ENCODE results near the gene IL17RA. TPM values are rescaled to one million over a fixed set of nuclear protein-coding genes. Genes with fewer than 3 reads are reported as not detected.

Gene IL17RA
- total RNA-seq, 1 experiment from 2014 or later, result 12.1 TPM

- peak; percentile 94 for DNase-seq (ENCODE audit: low spot score)
- H3K27ac ChIP-seq (ENCODE audit: low read depth, low read length, poor library complexity, severe bottlenecking), result peak within 1 kb of the TSS; percentile 93
- H3K9me3 ChIP-seq (ENCODE audit: low read depth, low read length, poor library complexity, severe bottlenecking), result no peaks in the 10 kb centered on the region
- H3K36me3 ChIP-seq (ENCODE audit: insufficient read depth, low read length, poor library complexity, severe bottlenecking), result peaks cover 4% of the 10 kb centered on the region
- BruUV-seq (replicated peaks), result no TSS peak
- H3K27me3 ChIP-seq (replicated peaks; ENCODE audit: insufficient read depth, low read depth, low read length, poor library complexity), result no peaks in the 10 kb centered on the region
- POLR2A ChIA-PET (ENCODE audit: low non-redundant PET), result interaction anchor here (0.6 kb wide), 1 partner anchor 187 kb away, joined by 4 read pairs; no protein-coding TSS in a partner anchor
- peak within 1 kb of the TSS; percentile 84 for H3K4me3 ChIP-seq (ENCODE audit: low read depth, low read length, poor library complexity, severe bottlenecking)
- CTCF ChIA-PET, result interaction anchor here (0.6 to 0.7 kb wide), 2 partner anchors 13 to 243 kb away, joined by 3 read pairs; no protein-coding TSS in a partner anchor
- H3K4me1 ChIP-seq (ENCODE audit: insufficient read depth, low read length, poor library complexity, severe bottlenecking), result peaks cover 5% of the 10 kb centered on the region
- no peak for TF ChIP-seq CTCF (conservative IDR thresholded peaks at IDR 0.05; ENCODE audit: low read depth, low read length)
- TF ChIP-seq EZH2 (IDR thresholded peaks at IDR 0.05; ENCODE audit: borderline replicate concordance, low read depth, low read length, poor library complexity, severe bottlenecking), result no peak
- intact Hi-C loops (cut with micrococcal nuclease; ENCODE audit: unreplicated experiment), result no loop called here
Observed at GRCh38 chr22:17158568-17159503, 74.0 kb downstream of the IL17RA start, which contains the start of gene HDHD5. TSS of gene HDHD5 (minus strand) at chr22:17159277. CDS start at chr22:17159251, 26 bp downstream.

GRCh38 chr22:17159504-17159951 is 74.7 kb downstream of the IL17RA start:
- CTCF ChIA-PET, result interaction anchor here (0.7 to 1.4 kb wide), 3 partner anchors 12 to 342 kb away, joined by 3 to 7 read pairs (median 4); no protein-coding TSS in a partner anchor
- Histone ChIP-seq H3K27ac (ENCODE audit: low read depth, low read length, poor library complexity, severe bottlenecking) (peak overlapping the region; percentile 93), H3K4me3 (ENCODE audit: low read depth, low read length, poor library complexity, severe bottlenecking) (peak overlapping the region; percentile 84), H3K27me3 (replicated peaks; ENCODE audit: insufficient read depth, low read depth, low read length, poor library complexity) (no peaks in the 10 kb centered on the region), H3K4me1 (ENCODE audit: insufficient read depth, low read length, poor library complexity, severe bottlenecking) (peaks cover 5% of the 10 kb centered on the region), H3K9me3 (ENCODE audit: low read depth, low read length, poor library complexity, severe bottlenecking) (no peaks in the 10 kb centered on the region), H3K36me3 (ENCODE audit: insufficient read depth, low read length, poor library complexity, severe bottlenecking) (peaks cover 4% of the 10 kb centered on the region)
- intact Hi-C loops (cut with micrococcal nuclease; ENCODE audit: unreplicated experiment), result no loop called here
- TF ChIP-seq CTCF (conservative IDR thresholded peaks at IDR 0.05; ENCODE audit: low read depth, low read length) (no peak), EZH2 (IDR thresholded peaks at IDR 0.05; ENCODE audit: borderline replicate concordance, low read depth, low read length, poor library complexity, severe bottlenecking) (no peak)
- DNase-seq (ENCODE audit: low spot score), result peak; percentile 66
- BruUV-seq (replicated peaks), result no TSS peak
- POLR2A ChIA-PET (ENCODE audit: low non-redundant PET), result no interaction called here

GRCh38 chr22:17161991-17162390 is 77.2 kb downstream of the IL17RA start:
- H3K4me3 ChIP-seq (ENCODE audit: low read depth, low read length, poor library complexity, severe bottlenecking), result no peak overlapping the region
- intact Hi-C loops (cut with micrococcal nuclease; ENCODE audit: unreplicated experiment), result no loop called here
- TF ChIP-seq CTCF (conservative IDR thresholded peaks at IDR 0.05; ENCODE audit: low read depth, low read length) (no peak), EZH2 (IDR thresholded peaks at IDR 0.05; ENCODE audit: borderline replicate concordance, low read depth, low read length, poor library complexity, severe bottlenecking) (no peak)
- H3K36me3 ChIP-seq (ENCODE audit: insufficient read depth, low read length, poor library complexity, severe bottlenecking), result peaks cover 4% of the 10 kb centered on the region
- H3K9me3 ChIP-seq (ENCODE audit: low read depth, low read length, poor library complexity, severe bottlenecking), result no peaks in the 10 kb centered on the region
- H3K27me3 ChIP-seq (replicated peaks; ENCODE audit: insufficient read depth, low read depth, low read length, poor library complexity), result no peaks in the 10 kb centered on the region
- POLR2A ChIA-PET (ENCODE audit: low non-redundant PET), result no interaction called here
- BruUV-seq (replicated peaks), result TSS peak; percentile 2
- H3K27ac ChIP-seq (ENCODE audit: low read depth, low read length, poor library complexity, severe bottlenecking), result no peak overlapping the region
- no peak for DNase-seq (ENCODE audit: low spot score)
- peaks cover 5% of the 10 kb centered on the region for H3K4me1 ChIP-seq (ENCODE audit: insufficient read depth, low read length, poor library complexity, severe bottlenecking)
- CTCF ChIA-PET, result interaction anchor here (1.1 kb wide), 1 partner anchor 10 kb away, joined by 3 read pairs; no protein-coding TSS in a partner anchor
